Measurements from ENCODE around the gene NRL. TPM values are rescaled to one million over a fixed set of nuclear protein-coding genes. Genes with fewer than 3 reads are reported as not detected.
A peak's percentile ranks its signal among the peaks of the same experiment; 100 is the strongest.

The NRL gene
- total RNA-seq: 10 to 100 TPM in 1 of 9 donors, 1 to 10 TPM in 8; 3.3 to 20.2 (median 4.7) TPM
- 1 to 10 TPM; 2.2 to 3.5 (median 3.1) TPM for polyA plus RNA-seq
- long read RNA-seq, donor 1, partial matches to known transcripts: 0 of 1 reads
- long read RNA-seq, donor 1, other reads (novel, unspliced or antisense): 0 of 1 reads
- long read RNA-seq, donor 2, partial matches to known transcripts: 138 of 149 reads
- long read RNA-seq, donor 2, other reads (novel, unspliced or antisense): 11 of 149 reads
- long read RNA-seq, donor 3: 0 reads
- long read RNA-seq, donor 4, partial matches to known transcripts: 0 of 3 reads
- long read RNA-seq, donor 4, other reads (novel, unspliced or antisense): 2 of 3 reads
- long read RNA-seq, donor 5, partial matches to known transcripts: 1 of 18 reads
- long read RNA-seq, donor 5, other reads (novel, unspliced or antisense): 15 of 18 reads
- long read RNA-seq, donor 6, partial matches to known transcripts: 0 of 1 reads
- long read RNA-seq, donor 6, other reads (novel, unspliced or antisense): 0 of 1 reads
- long read RNA-seq, donor 7, partial matches to known transcripts: 22 of 23 reads
- long read RNA-seq, donor 7, other reads (novel, unspliced or antisense): 0 of 23 reads
- long read RNA-seq, donor 8, partial matches to known transcripts: 0 of 2 reads
- long read RNA-seq, donor 8, other reads (novel, unspliced or antisense): 0 of 2 reads
- long read RNA-seq, donor 9, partial matches to known transcripts: 516 of 860 reads
- long read RNA-seq, donor 9, other reads (novel, unspliced or antisense): 344 of 860 reads
- long read RNA-seq, donor 10: 0 reads

DNA sequence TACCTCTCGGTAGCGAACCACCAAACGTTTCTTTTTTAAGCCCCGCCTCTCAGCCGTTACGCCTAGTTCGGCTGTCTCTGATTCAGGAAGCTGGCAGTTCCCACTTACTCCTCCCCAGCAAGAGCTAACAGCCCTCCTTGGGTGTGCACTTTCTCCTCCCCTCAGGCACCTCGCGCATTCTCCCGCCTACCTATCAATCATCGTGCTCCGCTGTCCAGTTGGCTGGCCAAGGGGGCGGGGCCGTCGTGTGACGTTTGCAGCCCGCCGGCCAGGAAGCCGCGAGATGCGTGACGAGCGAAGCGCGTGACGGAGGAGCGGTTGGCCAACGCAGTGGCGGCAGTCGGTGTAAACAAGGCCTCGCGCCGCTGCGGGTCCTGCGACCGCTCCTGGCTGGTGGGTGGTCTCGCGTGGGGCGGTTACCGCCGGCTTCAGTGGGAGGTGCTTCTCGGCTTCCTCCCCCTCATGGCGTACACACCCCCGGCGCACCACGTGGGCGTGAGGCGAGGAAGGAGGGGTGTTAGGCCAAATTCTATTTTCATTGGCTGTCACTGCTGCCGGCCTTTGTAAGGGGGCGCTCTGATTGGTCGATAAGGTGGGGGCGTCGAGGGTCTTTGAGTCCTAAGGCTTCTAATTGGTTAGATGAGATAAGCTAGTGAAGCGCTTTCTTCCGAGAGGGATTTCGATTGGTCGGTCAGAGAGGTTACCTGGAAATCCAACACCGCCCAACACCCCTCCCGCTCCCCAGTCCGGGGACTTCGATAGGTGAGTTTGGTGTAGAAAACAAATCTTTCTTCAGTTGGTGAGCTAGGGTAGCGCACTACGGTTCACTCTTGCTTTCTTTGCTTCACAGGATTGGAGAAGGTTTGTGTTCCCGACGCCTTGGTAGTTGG, at the start of gene NRL, which contains the start of gene DCAF11:
NRL (minus strand) TSS at position 418 of the 890 bp plus-strand sequence. CDS start 32,101 bp downstream, outside the sequence.
DCAF11 (plus strand) TSS at position 246 of the 890 bp plus-strand sequence. CDS start 818 bp downstream, outside the sequence.
- peak; percentile 99 to 100 (median 99) for DNase-seq
- intact Hi-C loops (cut with DNase I): no loop called here
- WGBS, 4 donors: 0 to 1% (median 0%) methylated on average over 21 to 65 of the region's 65 CpGs

DNA sequence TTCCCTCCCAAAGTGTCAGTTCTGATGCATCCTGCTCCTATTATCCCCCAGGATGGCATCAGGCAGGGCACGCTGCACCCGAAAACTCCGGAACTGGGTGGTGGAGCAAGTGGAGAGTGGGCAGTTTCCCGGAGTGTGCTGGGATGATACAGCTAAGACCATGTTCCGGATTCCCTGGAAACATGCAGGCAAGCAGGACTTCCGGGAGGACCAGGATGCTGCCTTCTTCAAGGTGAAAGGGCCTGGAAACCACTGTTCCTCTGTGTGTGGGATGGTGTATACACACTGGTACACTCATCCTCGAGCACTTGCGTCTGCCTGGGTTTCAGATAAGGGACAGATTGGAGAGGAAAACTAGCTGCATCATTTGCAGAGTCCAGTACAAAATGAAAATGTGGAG, 47.3 kb upstream of the NRL start:
- Histone ChIP-seq H3K36me3 (replicated peaks in 1 of 2) (peaks cover 0 to 73% of the 10 kb centered on the region in 2 donors), H3K4me1 (replicated peaks in 1 of 2) (peaks cover 9 to 28% of the 10 kb centered on the region in 2 donors), H3K4me3 (peak overlapping the region; percentile 47 to 74 (median 60)), H3K27me3 (no peaks in the 10 kb centered on the region), H3K9me3 (replicated peaks in 1 of 3) (no peaks in the 10 kb centered on the region), H3K27ac (peak overlapping the region; percentile 67 to 95 (median 86))
- no peak for TF ChIP-seq POLR2A (IDR thresholded peaks at IDR 0.05)
- TF ChIP-seq, protein P1, sequence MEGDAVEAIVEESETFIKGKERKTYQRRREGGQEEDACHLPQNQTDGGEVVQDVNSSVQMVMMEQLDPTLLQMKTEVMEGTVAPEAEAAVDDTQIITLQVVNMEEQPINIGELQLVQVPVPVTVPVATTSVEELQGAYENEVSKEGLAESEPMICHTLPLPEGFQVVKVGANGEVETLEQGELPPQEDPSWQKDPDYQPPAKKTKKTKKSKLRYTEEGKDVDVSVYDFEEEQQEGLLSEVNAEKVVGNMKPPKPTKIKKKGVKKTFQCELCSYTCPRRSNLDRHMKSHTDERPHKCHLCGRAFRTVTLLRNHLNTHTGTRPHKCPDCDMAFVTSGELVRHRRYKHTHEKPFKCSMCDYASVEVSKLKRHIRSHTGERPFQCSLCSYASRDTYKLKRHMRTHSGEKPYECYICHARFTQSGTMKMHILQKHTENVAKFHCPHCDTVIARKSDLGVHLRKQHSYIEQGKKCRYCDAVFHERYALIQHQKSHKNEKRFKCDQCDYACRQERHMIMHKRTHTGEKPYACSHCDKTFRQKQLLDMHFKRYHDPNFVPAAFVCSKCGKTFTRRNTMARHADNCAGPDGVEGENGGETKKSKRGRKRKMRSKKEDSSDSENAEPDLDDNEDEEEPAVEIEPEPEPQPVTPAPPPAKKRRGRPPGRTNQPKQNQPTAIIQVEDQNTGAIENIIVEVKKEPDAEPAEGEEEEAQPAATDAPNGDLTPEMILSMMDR (IDR thresholded peaks at IDR 0.05): no peak
- WGBS, 4 donors: 6 to 34% (median 30%) methylated on average over 6 to 8 of the region's 8 CpGs
- intact Hi-C loops (cut with DNase I): no loop called here
- peak in 4 of 7 donors; percentile 44 to 67 (median 52) for DNase-seq

More for the DNA sequence above, at the start of gene NRL, which contains the start of gene DCAF11:
- TF ChIP-seq, protein P1 (IDR thresholded peaks at IDR 0.05): peak in 1 of 6 experiments; percentile 20
- TF ChIP-seq POLR2A (IDR thresholded peaks at IDR 0.05): peak in 1 of 2 donors; percentile 41
- Histone ChIP-seq H3K27ac (peak within 1 kb of the TSS; percentile 97 to 100 (median 98)), H3K36me3 (replicated peaks in 1 of 2) (peaks cover 0 to 32% of the 10 kb centered on the region in 2 donors), H3K4me3 (peak within 1 kb of the TSS; percentile 41 to 81 (median 65)), H3K27me3 (no peaks in the 10 kb centered on the region), H3K4me1 (replicated peaks in 1 of 2) (peaks cover 19% of the 10 kb centered on the region in 2 donors), H3K9me3 (replicated peaks in 1 of 3) (no peaks in the 10 kb centered on the region)

DNA sequence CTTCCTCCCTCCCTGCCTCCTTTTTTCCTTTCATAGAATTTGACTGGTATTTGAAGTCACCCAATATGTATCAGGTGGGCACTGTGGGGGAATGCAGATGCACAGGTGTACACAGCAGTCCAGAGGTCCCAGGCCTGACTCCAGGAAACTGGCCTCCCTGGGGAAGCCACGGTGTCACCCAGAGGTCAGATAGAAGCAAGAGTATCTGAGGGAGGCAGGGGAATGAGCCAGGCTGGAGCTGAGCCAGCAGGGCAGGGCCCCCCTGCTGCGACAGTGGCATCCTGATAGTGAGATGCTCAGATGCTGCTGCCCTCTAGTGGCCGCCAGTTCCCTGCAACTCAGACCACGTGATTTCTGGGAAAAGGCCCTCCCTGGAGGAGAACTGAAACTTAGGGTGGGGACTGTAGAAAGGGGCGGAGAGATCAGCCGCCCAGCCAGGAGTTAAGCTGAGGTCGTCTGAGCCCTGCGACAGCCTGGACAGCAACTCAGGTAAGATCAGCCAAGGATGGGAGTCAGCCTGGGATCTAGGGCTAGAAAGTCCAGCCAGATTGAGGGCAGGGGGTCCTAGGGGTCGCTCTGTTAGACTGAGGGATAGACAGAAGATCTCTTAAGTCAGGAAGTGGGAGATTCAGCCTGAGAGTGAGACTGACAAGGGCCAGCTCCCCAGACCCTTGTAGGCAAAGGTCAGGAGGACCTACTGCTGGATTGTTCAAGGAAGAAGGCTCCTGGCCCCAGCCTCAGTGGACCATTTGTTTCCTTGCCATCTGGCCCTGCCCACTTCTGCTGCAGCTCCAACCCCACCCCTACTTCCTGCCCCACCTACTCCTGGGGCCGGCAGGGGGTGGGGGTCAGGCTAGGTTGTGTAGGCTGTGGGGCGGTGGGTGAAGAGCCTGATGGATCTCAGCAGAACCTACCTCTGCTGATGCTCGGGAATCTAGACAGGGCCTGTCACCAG, 46.4 kb upstream of the NRL start, which contains the start of gene IRF9:
IRF9 (plus strand) TSS at position 416 of the 955 bp plus-strand sequence. CDS start 880 bp downstream, outside the sequence.
- Histone ChIP-seq H3K36me3 (replicated peaks in 1 of 2) (peaks cover 0 to 73% of the 10 kb centered on the region in 2 donors), H3K4me3 (peak within 1 kb of the TSS; percentile 47 to 74 (median 60)), H3K27me3 (no peaks in the 10 kb centered on the region), H3K4me1 (replicated peaks in 1 of 2) (peaks cover 9 to 36% of the 10 kb centered on the region in 2 donors), H3K9me3 (replicated peaks in 1 of 3) (no peaks in the 10 kb centered on the region), H3K27ac (peak within 1 kb of the TSS; percentile 67 to 95 (median 86))
- intact Hi-C loops (cut with DNase I): no loop called here
- WGBS, 4 donors: 0 to 2% (median 1%) methylated on average over 10 to 12 of the region's 12 CpGs
- DNase-seq: peak; percentile 96 to 100 (median 98)
- TF ChIP-seq, protein P1 (IDR thresholded peaks at IDR 0.05): peak; percentile 89 to 99 (median 98)
- TF ChIP-seq POLR2A (IDR thresholded peaks at IDR 0.05): peak; percentile 15 to 69
